NCI-H774 (cell line): ENCODE data around the gene ATPAF1.
A peak's percentile ranks its signal among the peaks of the same experiment; 100 is the strongest.
"Not testable (repeated sequence)": the region's sequence is repeated elsewhere in the genome, so short reads cannot be mapped to it uniquely, and the experiment has no call there.

Experiments used
- DNase-seq: peaks from one replicate; lab custom pipeline; 2025; lab: John Stamatoyannopoulos, UW

Gene ATPAF1

GRCh38 chr1:46667782-46668760 lies at the start of gene ATPAF1:
Gene ATPAF1, minus strand, starts transcription at chr1:46668364. Its CDS starts 42 bp downstream, at chr1:46668322.
- DNase-seq = peak; percentile 90

- no peak for DNase-seq
Observed at GRCh38 chr1:46717654-46718053, 49.5 kb upstream of the ATPAF1 start.

GRCh38 chr1:46714976-46715375 lies 46.8 kb upstream of the ATPAF1 start:
- DNase-seq = no peak

GRCh38 chr1:46708121-46708520 lies 40.0 kb upstream of the ATPAF1 start:
- no peak for DNase-seq

- DNase-seq = no peak
Observed at GRCh38 chr1:46705408-46705807, 37.2 kb upstream of the ATPAF1 start.

- DNase-seq = no peak
Observed at GRCh38 chr1:46703927-46704641, 35.9 kb upstream of the ATPAF1 start.

GRCh38 chr1:46699666-46700065 lies 31.5 kb upstream of the ATPAF1 start:
- DNase-seq = no peak

- no peak for DNase-seq
Observed at GRCh38 chr1:46697053-46697452, 28.9 kb upstream of the ATPAF1 start.

- not testable (repeated sequence) for DNase-seq
Observed at GRCh38 chr1:46694676-46695075, 26.5 kb upstream of the ATPAF1 start.

GRCh38 chr1:46692811-46693770 lies 24.9 kb upstream of the ATPAF1 start:
- DNase-seq = no peak

- DNase-seq = no peak
Observed at GRCh38 chr1:46691997-46692790, 24.0 kb upstream of the ATPAF1 start.

- no peak for DNase-seq
Observed at GRCh38 chr1:46690931-46691421, 22.8 kb upstream of the ATPAF1 start.

- no peak for DNase-seq
Observed at GRCh38 chr1:46689897-46690296, 21.7 kb upstream of the ATPAF1 start.

- DNase-seq = no peak
Observed at GRCh38 chr1:46689356-46689755, 21.2 kb upstream of the ATPAF1 start.

- DNase-seq = no peak
Observed at GRCh38 chr1:46687921-46688509, 19.9 kb upstream of the ATPAF1 start.

GRCh38 chr1:46687093-46687659 lies 19.0 kb upstream of the ATPAF1 start:
- DNase-seq = no peak

- DNase-seq = no peak
Observed at GRCh38 chr1:46686255-46686654, 18.1 kb upstream of the ATPAF1 start.

GRCh38 chr1:46684670-46685069 lies 16.5 kb upstream of the ATPAF1 start:
- DNase-seq = no peak

GRCh38 chr1:46682064-46682463 lies 13.9 kb upstream of the ATPAF1 start:
- DNase-seq = no peak
